Measurements from ENCODE around the gene FOXO3. TPM values are rescaled to one million over a fixed set of nuclear protein-coding genes. Genes with fewer than 3 reads are reported as not detected.
"Not testable (repeated sequence)": the region's sequence is repeated elsewhere in the genome, so short reads cannot be mapped to it uniquely, and the experiment has no call there.

The FOXO3 gene
- total RNA-seq, 2 donors from 2014 or later, result 33.4 to 61.7 TPM

GRCh38 chr6:108673602-108674001 is 112.9 kb downstream of the FOXO3 start:
- Histone ChIP-seq H3K4me3 (no peak overlapping the region), H3K27ac (peak overlapping the region; percentile 41), H3K9me3 (no peaks in the 10 kb centered on the region), H3K9ac (ENCODE audit: low read depth in 2 of 2, low read length in 2 of 2) (no peak overlapping the region), H3K27me3 (no peaks in the 10 kb centered on the region), H3K36me3 (no peaks in the 10 kb centered on the region), H3K4me1 (peaks cover 22% of the 10 kb centered on the region)
- intact Hi-C loops (cut with DNase I), result no loop called here
- peak; percentile 85 for DNase-seq
- no peak for TF ChIP-seq CTCF (IDR thresholded peaks at IDR 0.05)

GRCh38 chr6:108675226-108676200 is 114.8 kb downstream of the FOXO3 start:
- peak; percentile 47 for DNase-seq
- no peaks in the 10 kb centered on the region for H3K36me3 ChIP-seq
- H3K4me3 ChIP-seq, result no peak overlapping the region
- intact Hi-C loops (cut with DNase I), result no loop called here
- peak overlapping the region; percentile 35 for H3K27ac ChIP-seq
- no peak overlapping the region for H3K9ac ChIP-seq (ENCODE audit: low read depth in 2 of 2, low read length in 2 of 2)
- H3K27me3 ChIP-seq, result no peaks in the 10 kb centered on the region
- no peak for TF ChIP-seq CTCF (IDR thresholded peaks at IDR 0.05)
- peaks cover 19% of the 10 kb centered on the region for H3K4me1 ChIP-seq
- H3K9me3 ChIP-seq, result no peaks in the 10 kb centered on the region

- no peak overlapping the region for H3K4me3 ChIP-seq
- H3K4me1 ChIP-seq, result peaks cover 19% of the 10 kb centered on the region
- no peak overlapping the region for H3K27ac ChIP-seq
- H3K27me3 ChIP-seq, result no peaks in the 10 kb centered on the region
- no peaks in the 10 kb centered on the region for H3K36me3 ChIP-seq
- H3K9ac ChIP-seq (ENCODE audit: low read depth in 2 of 2, low read length in 2 of 2), result no peak overlapping the region
- no peak for TF ChIP-seq CTCF (IDR thresholded peaks at IDR 0.05)
- intact Hi-C loops (cut with DNase I), result no loop called here
- H3K9me3 ChIP-seq, result no peaks in the 10 kb centered on the region
- no peak for DNase-seq
These were observed 115.8 kb downstream of the FOXO3 start for GRCh38 chr6:108676555-108676954.

- no peaks in the 10 kb centered on the region for H3K27me3 ChIP-seq
- no peaks in the 10 kb centered on the region for H3K9me3 ChIP-seq
- no peak overlapping the region for H3K27ac ChIP-seq
- H3K4me1 ChIP-seq, result peaks cover 19% of the 10 kb centered on the region
- no peak overlapping the region for H3K9ac ChIP-seq (ENCODE audit: low read depth in 2 of 2, low read length in 2 of 2)
- intact Hi-C loops (cut with DNase I), result no loop called here
- no peaks in the 10 kb centered on the region for H3K36me3 ChIP-seq
- DNase-seq, result no peak
- no peak overlapping the region for H3K4me3 ChIP-seq
- no peak for TF ChIP-seq CTCF (IDR thresholded peaks at IDR 0.05)
These were observed 116.6 kb downstream of the FOXO3 start for GRCh38 chr6:108677357-108677756.

GRCh38 chr6:108677894-108678293 is 117.2 kb downstream of the FOXO3 start:
- intact Hi-C loops (cut with DNase I), result no loop called here
- peaks cover 19% of the 10 kb centered on the region for H3K4me1 ChIP-seq
- DNase-seq, result no peak
- H3K27ac ChIP-seq, result no peak overlapping the region
- TF ChIP-seq CTCF (IDR thresholded peaks at IDR 0.05), result no peak
- no peak overlapping the region for H3K4me3 ChIP-seq
- no peaks in the 10 kb centered on the region for H3K27me3 ChIP-seq
- H3K9me3 ChIP-seq, result no peaks in the 10 kb centered on the region
- no peaks in the 10 kb centered on the region for H3K36me3 ChIP-seq
- H3K9ac ChIP-seq (ENCODE audit: low read depth in 2 of 2, low read length in 2 of 2), result no peak overlapping the region

GRCh38 chr6:108680314-108680713 is 119.6 kb downstream of the FOXO3 start:
- H3K4me3 ChIP-seq; intact Hi-C loops (cut with DNase I); H3K9me3 ChIP-seq; H3K9ac ChIP-seq (ENCODE audit: low read depth in 2 of 2, low read length in 2 of 2); DNase-seq; H3K36me3 ChIP-seq; H3K27ac ChIP-seq; H3K27me3 ChIP-seq: not testable (repeated sequence)
- H3K4me1 ChIP-seq, result peaks cover 12% of the 10 kb centered on the region

- H3K9me3 ChIP-seq; H3K36me3 ChIP-seq; H3K4me3 ChIP-seq; H3K27ac ChIP-seq; H3K4me1 ChIP-seq; H3K9ac ChIP-seq (ENCODE audit: low read depth in 2 of 2, low read length in 2 of 2); intact Hi-C loops (cut with DNase I); H3K27me3 ChIP-seq; DNase-seq: not testable (repeated sequence)
These were observed 121.0 kb downstream of the FOXO3 start for GRCh38 chr6:108681721-108682120.

- H3K27me3 ChIP-seq; H3K36me3 ChIP-seq; H3K4me1 ChIP-seq; H3K27ac ChIP-seq; DNase-seq; H3K4me3 ChIP-seq; H3K9ac ChIP-seq (ENCODE audit: low read depth in 2 of 2, low read length in 2 of 2); intact Hi-C loops (cut with DNase I); H3K9me3 ChIP-seq: not testable (repeated sequence)
These were observed 121.8 kb downstream of the FOXO3 start for GRCh38 chr6:108682383-108683119.
